HG03175 (cell line): ENCODE results near the gene STN1.

Source experiments
- ATAC-seq: cut with Tn5 transposase; IDR thresholded peaks from one replicate; pipeline ENCODE4 v1.9.1; 2021; ENCODE audit warnings: mild to moderate bottlenecking, moderate library complexity; ENCODE audit not compliant: unreplicated experiment

STN1 gene

GRCh38 chr10:103869336-103869735 lies 48.6 kb downstream of the STN1 start:
- ATAC-seq = no peak

GRCh38 chr10:103868200-103868599 lies 49.8 kb downstream of the STN1 start:
- no peak for ATAC-seq

- ATAC-seq = no peak
These were observed 56.5 kb downstream of the STN1 start for GRCh38 chr10:103861505-103861904.

GRCh38 chr10:103859161-103860086 lies 58.6 kb downstream of the STN1 start:
- peak; percentile 52 for ATAC-seq

GRCh38 chr10:103858360-103858759 lies 59.6 kb downstream of the STN1 start:
- no peak for ATAC-seq

- no peak for ATAC-seq
These were observed 61.2 kb downstream of the STN1 start for GRCh38 chr10:103856797-103857170.

- ATAC-seq = no peak
These were observed 61.9 kb downstream of the STN1 start for GRCh38 chr10:103855852-103856796.

GRCh38 chr10:103855424-103855823 lies 62.6 kb downstream of the STN1 start, which contains the start of gene SH3PXD2A:
TSS of gene SH3PXD2A (minus strand) at chr10:103855576. CDS start at chr10:103855266, 310 bp downstream.
- no peak for ATAC-seq

- no peak for ATAC-seq
These were observed 63.1 kb downstream of the STN1 start for GRCh38 chr10:103854686-103855391.

- ATAC-seq = no peak
These were observed 63.7 kb downstream of the STN1 start for GRCh38 chr10:103854265-103854685.

GRCh38 chr10:103853428-103854264 lies 64.3 kb downstream of the STN1 start:
- ATAC-seq = no peak

- ATAC-seq = no peak
These were observed 65.1 kb downstream of the STN1 start for GRCh38 chr10:103852856-103853255.

GRCh38 chr10:103852189-103852711 lies 65.7 kb downstream of the STN1 start:
- ATAC-seq = no peak

- no peak for ATAC-seq
These were observed 66.7 kb downstream of the STN1 start for GRCh38 chr10:103851261-103851660.

- no peak for ATAC-seq
These were observed 67.5 kb downstream of the STN1 start for GRCh38 chr10:103850572-103850895.

GRCh38 chr10:103849880-103850571 lies 68.0 kb downstream of the STN1 start:
- no peak for ATAC-seq

- ATAC-seq = no peak
These were observed 68.6 kb downstream of the STN1 start for GRCh38 chr10:103849212-103849877.

GRCh38 chr10:103847909-103848468 lies 70.0 kb downstream of the STN1 start:
- ATAC-seq = no peak
